Stimulated activated CD8-positive, alpha-beta memory T cell treated with anti-CD3 and anti-CD28 coated beads, Interleukin-4, amount 100 ng/mL, for 4 hours (primary cell): ENCODE results near the gene SARNP.
"Not testable (repeated sequence)": the region's sequence is repeated elsewhere in the genome, so short reads cannot be mapped to it uniquely, and the experiment has no call there.

Experiments used
- DNase-seq, 2 donors: peaks; one replicate each; pipeline ENCODE4 v3.0.0-alpha.2; 2020; ENCODE audit warnings: low read depth in 2 of 2, low spot score in 1 of 2

Gene SARNP

GRCh38 chr12:55797550-55797949 is 20.0 kb downstream of the SARNP start:
- DNase-seq: no peak

DNA sequence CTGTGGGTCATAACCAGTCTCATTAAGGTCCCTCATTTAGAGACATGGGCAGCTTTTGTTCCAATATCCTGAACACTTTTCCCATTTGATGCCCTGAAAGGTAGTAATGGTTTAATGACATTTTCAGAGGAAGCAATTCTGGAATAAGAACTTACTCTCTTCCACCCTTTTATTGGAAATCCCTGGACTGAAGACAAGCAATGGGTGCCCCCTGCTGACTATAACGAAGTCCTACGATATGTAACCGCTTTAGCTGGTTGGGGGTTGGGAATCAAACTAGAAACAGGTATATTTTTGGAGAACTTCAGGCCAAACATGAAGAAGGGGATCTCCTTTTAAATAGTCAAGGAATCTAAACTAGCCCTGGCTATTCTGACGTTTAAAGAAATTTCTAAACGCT is 20.5 kb downstream of the SARNP start:
- no peak for DNase-seq

DNA sequence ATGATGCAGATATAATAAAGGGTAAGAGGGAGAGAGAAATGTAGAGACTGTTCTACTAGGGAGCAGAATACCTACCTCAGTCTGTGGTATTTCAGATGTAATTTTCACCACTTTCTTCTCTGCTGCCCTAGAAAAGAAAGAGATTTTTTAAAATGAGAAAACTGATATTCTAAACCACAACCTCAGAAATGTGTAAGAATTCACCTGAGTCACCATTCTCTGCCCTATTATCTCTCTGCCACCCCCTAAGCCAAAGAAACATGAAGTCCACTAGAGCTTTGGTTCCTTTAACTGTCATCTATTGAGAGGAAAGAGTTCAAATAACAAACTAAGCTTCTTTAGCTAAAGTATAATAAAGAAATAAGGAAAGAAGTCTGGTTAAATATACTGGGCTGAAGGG is 21.6 kb downstream of the SARNP start:
- no peak for DNase-seq

DNA sequence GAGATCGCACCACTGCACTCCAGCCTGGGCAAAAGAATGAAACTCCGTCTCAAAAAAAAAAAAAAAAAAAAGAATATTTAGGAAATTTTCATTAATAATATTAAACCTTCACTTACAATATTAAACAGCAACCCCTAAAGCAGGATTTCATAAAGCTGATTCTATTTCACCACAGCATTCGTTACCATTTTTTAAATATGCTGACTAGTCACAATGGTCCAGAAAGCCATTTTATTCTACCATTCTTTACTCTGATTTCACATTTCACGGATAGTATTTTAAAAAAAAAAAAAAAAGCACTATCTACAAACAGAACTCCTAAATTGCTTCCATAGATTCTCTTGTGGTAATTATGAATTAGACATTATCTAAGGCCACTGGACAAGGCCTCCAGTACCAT is 27.6 kb downstream of the SARNP start:
- no peak for DNase-seq

- no peak for DNase-seq
Measured at GRCh38 chr12:55789171-55789570, 28.4 kb downstream of the SARNP start.

GRCh38 chr12:55788546-55788945 is 29.0 kb downstream of the SARNP start:
- DNase-seq: no peak

GRCh38 chr12:55780685-55781084 is 36.8 kb downstream of the SARNP start:
- no peak for DNase-seq

DNA sequence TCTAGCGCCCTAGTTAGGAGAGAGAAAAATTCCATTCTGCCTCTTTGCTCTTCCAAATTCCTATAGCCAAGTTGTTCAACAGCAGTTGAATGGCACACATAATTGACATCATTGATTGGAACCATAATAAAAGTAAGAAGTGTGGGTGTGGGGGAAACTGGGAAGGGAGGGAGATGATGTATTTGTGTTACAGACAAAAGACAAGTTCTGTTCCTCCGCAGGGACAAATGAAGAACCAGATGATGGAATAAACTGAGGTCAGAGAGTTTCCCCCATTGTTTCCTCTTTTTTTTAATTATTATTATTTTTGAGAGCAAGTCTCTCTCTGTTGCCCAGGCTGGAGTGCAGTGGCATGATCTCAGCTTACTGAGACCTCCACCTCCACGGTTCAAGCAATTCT is 39.7 kb downstream of the SARNP start:
- no peak for DNase-seq

- DNase-seq: no peak
Measured at GRCh38 chr12:55771736-55772135, 45.8 kb downstream of the SARNP start.

- no peak for DNase-seq
Measured at GRCh38 chr12:55767156-55767555, 50.4 kb downstream of the SARNP start.

DNA sequence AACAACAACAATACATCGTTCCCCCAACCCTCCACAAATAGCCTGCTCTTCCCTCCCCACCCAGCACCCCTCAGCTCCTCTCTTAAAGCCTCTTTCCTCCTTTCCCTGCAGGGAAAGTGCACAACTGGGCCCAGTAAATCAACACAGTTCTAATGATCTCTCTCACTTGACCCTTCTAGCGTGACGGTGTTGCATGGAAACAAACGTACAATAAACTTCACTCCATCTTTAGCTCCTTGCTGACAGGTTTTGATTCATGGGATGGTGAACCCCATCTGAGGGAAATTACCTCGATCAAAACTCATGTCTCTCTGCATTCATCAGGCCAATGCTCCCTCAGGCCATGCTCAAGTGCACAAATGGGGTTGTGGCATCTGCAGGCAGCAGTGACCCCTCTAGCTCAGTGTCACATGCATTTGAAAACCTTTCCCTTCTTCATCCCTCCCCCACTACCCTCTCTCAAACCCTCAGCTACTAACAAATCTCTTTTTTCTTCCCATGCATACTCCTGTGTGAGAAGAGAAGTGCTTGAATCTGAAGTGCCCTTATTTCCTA is 51.7 kb downstream of the SARNP start:
- DNase-seq: no peak

DNA sequence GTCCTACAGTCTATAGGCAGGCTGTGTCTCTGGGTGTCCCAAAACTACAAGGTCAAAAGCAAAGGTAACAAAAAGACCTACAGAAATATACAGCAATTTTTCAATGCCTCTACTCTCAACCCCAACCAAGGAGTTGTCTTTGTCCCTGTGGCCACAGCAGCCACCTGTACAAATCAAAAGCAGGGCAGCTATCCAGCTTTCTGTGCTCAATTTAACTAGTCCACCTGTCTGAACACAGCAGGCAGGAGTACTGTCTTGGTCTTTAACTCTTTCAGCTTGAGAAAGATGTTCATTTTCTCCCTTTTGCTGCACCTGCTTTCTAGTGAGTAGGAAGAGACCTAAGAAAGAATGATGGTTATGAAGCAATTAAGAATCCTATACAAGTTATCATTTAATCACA is 54.9 kb downstream of the SARNP start:
- no peak for DNase-seq

DNA sequence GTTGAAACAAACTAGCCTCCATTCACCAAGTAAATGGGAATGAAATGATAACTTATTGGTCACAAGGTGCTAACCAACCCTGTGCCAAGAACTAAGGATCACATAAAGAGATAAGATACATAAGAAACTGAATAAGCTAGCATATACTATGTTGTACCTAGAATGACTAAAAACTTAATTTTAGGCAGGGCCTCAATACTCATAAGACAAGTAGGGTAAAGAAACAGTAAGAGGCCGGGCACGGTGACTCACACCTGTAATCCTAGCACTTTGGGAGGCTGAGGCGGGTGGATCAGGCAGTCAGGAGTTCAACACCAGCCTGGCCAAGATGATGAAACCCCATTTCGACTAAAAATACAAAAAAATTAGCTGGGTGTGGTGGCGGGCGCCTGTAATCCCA is 56.9 kb downstream of the SARNP start:
- no peak for DNase-seq

GRCh38 chr12:55758575-55758974 is 58.9 kb downstream of the SARNP start:
- DNase-seq: not testable (repeated sequence)

DNA sequence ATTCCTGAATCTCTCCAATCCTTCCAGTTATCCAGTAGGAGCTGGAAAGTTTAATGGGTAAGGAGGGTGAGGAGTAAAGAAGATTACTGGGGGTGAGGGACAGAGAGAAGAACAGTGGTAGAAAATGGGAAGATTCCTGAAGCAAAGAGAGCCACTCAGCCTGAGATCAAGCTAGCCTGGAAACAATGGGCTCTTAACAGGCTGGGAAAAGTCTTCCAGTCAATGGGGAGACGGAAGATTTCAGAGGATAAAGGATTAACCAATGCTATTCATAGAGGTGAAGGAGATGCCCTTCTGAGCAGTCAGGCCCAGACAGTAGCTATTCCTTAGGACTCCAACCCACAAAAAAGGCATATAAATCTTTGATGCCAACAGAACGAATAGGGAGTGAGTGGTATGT is 59.8 kb downstream of the SARNP start:
- no peak for DNase-seq

- no peak for DNase-seq
Measured at GRCh38 chr12:55755246-55755645, 62.3 kb downstream of the SARNP start.

GRCh38 chr12:55748230-55748993 is 69.1 kb downstream of the SARNP start:
- DNase-seq: no peak

DNA sequence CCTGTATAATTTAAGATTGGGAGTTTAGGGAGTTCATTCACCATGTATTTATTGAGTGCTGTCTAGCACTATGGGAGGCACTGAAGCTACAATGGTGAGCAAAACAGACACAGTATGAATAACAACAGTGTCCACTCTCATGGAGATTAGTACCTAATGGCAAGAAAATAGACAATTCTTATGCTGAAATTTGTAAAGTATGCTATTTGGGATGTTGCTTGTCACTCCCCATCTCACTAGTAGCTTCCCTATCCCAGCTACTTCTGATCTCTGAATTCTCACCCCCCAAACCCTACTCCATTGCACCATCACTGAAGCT is 70.7 kb downstream of the SARNP start:
- no peak for DNase-seq

DNA sequence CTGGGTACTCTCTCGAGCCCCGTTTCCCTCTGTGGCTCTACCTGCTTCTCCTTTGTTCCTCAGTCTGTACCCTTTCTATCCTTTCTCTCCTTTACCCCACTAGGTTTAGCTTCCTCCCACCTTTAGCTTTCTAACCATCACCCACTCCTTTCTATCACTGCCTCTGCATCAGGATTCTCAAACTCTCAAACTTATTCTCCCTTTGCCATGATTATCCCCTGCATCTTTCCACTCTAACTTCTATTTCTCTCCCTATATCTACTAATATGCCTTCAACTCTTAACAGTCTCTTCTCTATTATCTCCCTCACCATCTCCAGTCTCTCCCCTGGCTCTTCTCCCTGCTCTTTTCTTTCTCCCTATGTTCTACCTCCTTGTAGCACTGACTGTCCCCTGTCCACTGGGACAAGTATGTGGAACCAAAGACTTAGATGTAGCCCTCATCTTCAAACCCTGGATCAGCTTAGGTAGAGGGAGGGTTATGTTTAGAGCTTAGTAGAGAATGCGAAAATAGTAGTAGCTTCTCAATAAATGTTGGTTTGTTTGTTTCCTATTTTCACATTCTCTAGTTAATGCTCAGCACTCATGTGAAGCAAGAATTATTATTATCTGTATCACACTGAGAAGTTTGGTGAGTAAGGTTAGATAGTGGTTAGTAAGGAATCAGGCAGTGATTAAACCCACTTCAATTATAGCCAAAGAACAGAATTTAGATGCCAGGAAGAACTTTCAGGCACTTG is 71.2 kb downstream of the SARNP start:
- no peak for DNase-seq

DNA sequence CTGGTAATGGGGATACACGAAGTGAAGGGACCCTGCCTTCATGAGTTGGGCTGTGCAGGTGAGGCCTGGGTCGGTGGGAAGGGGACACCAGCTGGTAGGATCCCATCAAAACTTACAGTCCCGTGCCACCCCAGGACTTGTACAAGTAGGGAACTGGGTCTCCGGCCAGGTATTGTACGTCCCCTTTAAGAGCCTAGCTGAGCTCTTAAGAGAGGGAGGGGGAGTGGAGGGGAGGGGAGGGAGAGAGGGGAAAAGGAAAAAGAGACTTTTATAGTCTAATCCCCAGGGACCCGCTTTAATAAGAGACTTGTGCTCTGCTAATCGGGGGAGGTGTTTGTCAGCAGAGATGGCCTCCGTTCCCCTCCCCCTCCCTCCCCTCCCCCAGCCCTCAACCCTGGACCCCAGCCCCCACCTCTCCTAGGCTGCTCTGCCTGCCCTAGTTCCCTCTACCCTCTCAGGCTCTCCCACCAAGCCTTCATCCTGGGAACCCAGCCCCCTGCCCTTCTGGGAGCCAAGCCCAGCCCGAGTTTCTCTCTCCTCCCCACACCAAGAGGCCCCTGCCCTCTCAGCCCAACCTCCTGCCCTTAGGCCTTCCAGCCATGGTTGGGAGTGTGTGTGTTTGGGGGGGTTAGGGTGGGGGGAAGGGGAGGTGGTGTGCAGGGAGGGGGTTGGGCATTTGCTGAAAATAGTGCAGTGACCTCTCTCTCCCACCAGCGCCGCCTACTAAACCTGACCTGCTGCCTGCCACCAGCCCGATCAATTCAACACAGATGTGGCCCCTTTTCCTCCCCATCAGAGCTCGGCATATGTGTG is 72.0 kb downstream of the SARNP start:
- DNase-seq: no peak

DNA sequence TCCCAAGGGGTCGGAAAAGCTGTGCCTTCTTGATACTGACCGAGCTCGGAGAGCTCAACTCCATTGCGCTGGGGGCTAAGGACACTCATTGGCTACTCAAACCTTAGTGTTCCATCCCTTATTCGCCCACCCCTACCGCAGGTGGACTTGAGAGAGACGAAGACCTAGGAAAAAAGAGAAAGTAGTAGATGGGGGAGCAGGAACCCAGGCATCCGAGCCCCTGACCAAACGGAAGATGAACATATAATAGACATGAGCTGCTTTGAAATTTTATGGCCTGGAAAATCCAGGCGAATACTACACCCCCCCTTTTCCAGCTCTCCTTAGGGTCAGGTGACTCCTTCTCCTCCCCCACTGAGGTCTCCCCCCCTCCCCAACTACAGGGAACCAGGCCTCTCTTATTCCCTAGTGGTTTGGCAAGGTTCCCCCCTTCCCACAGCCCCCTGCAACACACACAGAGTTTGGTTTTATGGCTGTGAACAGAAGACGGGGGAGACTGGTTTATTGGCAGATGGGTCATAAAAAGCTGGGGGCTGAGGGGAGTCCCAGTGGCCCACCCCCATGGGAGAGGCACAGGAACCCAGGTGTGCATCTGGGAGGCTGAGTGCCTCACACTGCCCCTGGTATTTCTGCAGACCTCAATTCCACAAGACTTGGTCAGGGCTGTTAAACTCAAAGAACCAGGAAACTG is 73.0 kb downstream of the SARNP start:
- DNase-seq: no peak
